PC-3 (cell line): ENCODE measurements around the gene SCT. TPM values are rescaled to one million over a fixed set of nuclear protein-coding genes. Genes with fewer than 3 reads are reported as not detected.

Experiments
- ATAC-seq: fragments of 200-7000 bp; cut with Tn5 transposase; 2 replicates; pipeline ENCODE4 v1.9.1; 2020; ENCODE audit warnings: mild to moderate bottlenecking, moderate library complexity
- BruUV-seq: library from RNA; stranded (reverse); fragments of 400-500 nt; replicated peaks from 2 replicates; lab custom pipeline; 2021; lab: Mats Ljungman, UMichigan
- CTCF ChIA-PET: fragments of 300-600 bp; sonication (Branson Sonifier 250); formaldehyde crosslinking; loops from one replicate; lab custom pipeline; 2022; ENCODE audit warnings: antibody characterized with exemption; lab: Charles Lee
- POLR2A ChIA-PET: fragments of 300-600 bp; sonication (Branson Sonifier 250); formaldehyde crosslinking; loops from one replicate; lab custom pipeline; 2022; ENCODE audit warnings: antibody characterized with exemption; ENCODE audit not compliant: unreplicated experiment; lab: Charles Lee
- DNase-seq: peaks from one replicate; pipeline ENCODE4 v3.0.0-alpha.2; 2015
- H2AFZ ChIP-seq: fragments of 300-600 bp; sonication (generic); 2 replicates; pipeline ENCODE4 v1.6.0; 2016; ENCODE audit warnings: antibody characterized with exemption, low read length
- H3F3A ChIP-seq: fragments of 300-600 bp; sonication (generic); one replicate; pipeline ENCODE4 v1.6.0; 2017; ENCODE audit warnings: antibody characterized with exemption, low read length, control low read depth, mild to moderate bottlenecking; ENCODE audit not compliant: unreplicated experiment
- H3K27ac ChIP-seq: fragments of 300-600 bp; sonication (generic); 2 replicates; pipeline ENCODE4 v1.5.1; 2016; ENCODE audit warnings: mild to moderate bottlenecking, low read length
- H3K27me3 ChIP-seq: fragments of 300-600 bp; sonication (generic); 2 replicates; pipeline ENCODE4 v1.6.1; 2016; ENCODE audit warnings: low read length, mixed read lengths
- H3K36me3 ChIP-seq: fragments of 300-600 bp; sonication (generic); 2 replicates; pipeline ENCODE4 v1.6.1; 2016; ENCODE audit warnings: low read depth, mixed run types, low read length, mixed read lengths
- H3K4me1 ChIP-seq: fragments of 300-600 bp; sonication (generic); 2 replicates; pipeline ENCODE4 v1.5.1; 2016; ENCODE audit warnings: low read length; ENCODE audit not compliant: insufficient read depth
- H3K4me2 ChIP-seq: fragments of 300-600 bp; sonication (generic); 2 replicates; pipeline ENCODE4 v1.6.0; 2016; ENCODE audit warnings: low read length
- H3K4me3 ChIP-seq: fragments of 300-600 bp; sonication (generic); 2 replicates; pipeline ENCODE4 v1.5.1; 2016; ENCODE audit warnings: mild to moderate bottlenecking, low read length, mixed read lengths
- H3K79me2 ChIP-seq: fragments of 300-600 bp; sonication (generic); 2 replicates; pipeline ENCODE4 v1.6.1; 2017; ENCODE audit warnings: low read length, mixed read lengths
- H3K9ac ChIP-seq: fragments of 300-600 bp; sonication (generic); 2 replicates; pipeline ENCODE4 v1.6.0; 2016; ENCODE audit warnings: mild to moderate bottlenecking, low read length
- H3K9me2 ChIP-seq: fragments of 300-600 bp; sonication (generic); replicated peaks from 2 replicates; pipeline ENCODE4 v1.6.1; 2016; ENCODE audit warnings: mixed run types, low read length, mixed read lengths
- H3K9me3 ChIP-seq: fragments of 300-600 bp; sonication (generic); 2 replicates; pipeline ENCODE4 v1.6.1; 2016; ENCODE audit warnings: low read length, mixed read lengths
- H4K20me1 ChIP-seq: fragments of 300-600 bp; sonication (generic); 2 replicates; pipeline ENCODE4 v1.6.1; 2016; ENCODE audit warnings: low read length, mixed read lengths
- CTCF ChIP-seq: fragments of 300-600 bp; sonication (generic); conservative IDR thresholded peaks from 2 replicates; pipeline ENCODE4 v1.5.1; 2017; ENCODE audit warnings: antibody characterized with exemption, low read depth, mild to moderate bottlenecking, low read length
- EZH2 ChIP-seq: fragments of 300-600 bp; sonication (generic); IDR thresholded peaks from one replicate; pipeline ENCODE4 v1.6.1; 2017; ENCODE audit warnings: antibody characterized with exemption, mild to moderate bottlenecking, low read length; ENCODE audit not compliant: unreplicated experiment
- EZH2phosphoT487 ChIP-seq: fragments of 300-600 bp; sonication (generic); IDR thresholded peaks from 2 replicates; pipeline ENCODE4 v1.6.1; 2018; ENCODE audit warnings: mild to moderate bottlenecking, antibody characterized with exemption, low read length, borderline replicate concordance
- intact Hi-C: fragments of 100-400 bp; cut with micrococcal nuclease; formaldehyde crosslinking; loops from 2 replicates; pipeline ENCODE4 v1.9.0; 2023
- total RNA-seq: library from RNA; depleted of rRNA; stranded (reverse); fragments of >200 nt; gene quantifications from 2 replicates; pipeline ENCODE4 v1.2.3, GENCODE V29; 2014

Gene SCT
- total RNA-seq, 1 experiment from 2014 or later = not detected

GRCh38 chr11:620935-621814 lies 5.8 kb downstream of the SCT start:
- ChIA-PET CTCF (no interaction called here), POLR2A (no interaction called here)
- ATAC-seq = no peak
- Histone ChIP-seq H3K4me2 (no peak overlapping the region), H3K36me3 (no peaks in the 10 kb centered on the region), H3K4me3 (no peak overlapping the region), H3K79me2 (no peaks in the 10 kb centered on the region), H3K9me3 (no peaks in the 10 kb centered on the region), H3K27me3 (no peaks in the 10 kb centered on the region), H3K9me2 (no peaks in the 10 kb centered on the region), H2AFZ (no peak overlapping the region), H3K4me1 (peaks cover 10% of the 10 kb centered on the region; the same call in 1 of the 2 replicates), H3K27ac (no peak overlapping the region), H3F3A (no peaks in the 10 kb centered on the region), H3K9ac (no peak overlapping the region), H4K20me1 (no peaks in the 10 kb centered on the region)
- no TSS peak for BruUV-seq
- intact Hi-C loops = no loop called here
- TF ChIP-seq CTCF = no peak
- TF ChIP-seq EZH2 = no peak
- TF ChIP-seq EZH2phosphoT487 = no peak
- no peak for DNase-seq

- BruUV-seq = no TSS peak
- H3K4me2 ChIP-seq = no peak overlapping the region
- CTCF ChIA-PET = no interaction called here
- no peak overlapping the region for H2AFZ ChIP-seq
- POLR2A ChIA-PET = no interaction called here
- H3K27ac ChIP-seq = no peak overlapping the region
- H3K4me1 ChIP-seq = peaks cover 13% of the 10 kb centered on the region; the same call in 1 of the 2 replicates
- no peaks in the 10 kb centered on the region for H3K9me2 ChIP-seq
- no peak for TF ChIP-seq EZH2
- no peak for TF ChIP-seq EZH2phosphoT487
- no peak for TF ChIP-seq CTCF
- DNase-seq (no peak), ATAC-seq (no peak)
- no peaks in the 10 kb centered on the region for H3K27me3 ChIP-seq
- H3K36me3 ChIP-seq = no peaks in the 10 kb centered on the region
- intact Hi-C loops = no loop called here
- no peak overlapping the region for H3K9ac ChIP-seq
- H3K4me3 ChIP-seq = no peak overlapping the region
- no peaks in the 10 kb centered on the region for H3F3A ChIP-seq
- peaks cover 1% of the 10 kb centered on the region; the same call in 1 of the 2 replicates for H3K79me2 ChIP-seq
- H4K20me1 ChIP-seq = no peaks in the 10 kb centered on the region
- H3K9me3 ChIP-seq = no peaks in the 10 kb centered on the region
These were observed 6.8 kb downstream of the SCT start for GRCh38 chr11:620201-620600.

- no peaks in the 10 kb centered on the region for H4K20me1 ChIP-seq
- no peak overlapping the region for H3K4me2 ChIP-seq
- H3F3A ChIP-seq = no peaks in the 10 kb centered on the region
- H3K4me3 ChIP-seq = no peak overlapping the region
- no peak overlapping the region for H2AFZ ChIP-seq
- peaks cover 7% of the 10 kb centered on the region; the same call in 1 of the 2 replicates for H3K79me2 ChIP-seq
- TF ChIP-seq EZH2phosphoT487 = no peak
- TF ChIP-seq CTCF = no peak
- no peak for TF ChIP-seq EZH2
- ATAC-seq = no peak
- no TSS peak for BruUV-seq
- H3K27ac ChIP-seq = no peak overlapping the region
- H3K9me3 ChIP-seq = no peaks in the 10 kb centered on the region
- H3K9me2 ChIP-seq = no peaks in the 10 kb centered on the region
- no peaks in the 10 kb centered on the region for H3K27me3 ChIP-seq
- POLR2A ChIA-PET = no interaction called here
- H3K9ac ChIP-seq = no peak overlapping the region
- intact Hi-C loops = loop anchor here (10.0 kb wide), 1 partner anchor 55 kb away; the partner anchor contains the start of genes LMNTD2 and RASSF7
- CTCF ChIA-PET = no interaction called here
- no peak for DNase-seq
- peaks cover 19% of the 10 kb centered on the region; the same call in 1 of the 2 replicates for H3K4me1 ChIP-seq
- H3K36me3 ChIP-seq = no peaks in the 10 kb centered on the region
These were observed 7.3 kb downstream of the SCT start for GRCh38 chr11:619628-620050.
